GM19463 (cell line): ENCODE results near the gene PRRC2B.

Source experiments
- ATAC-seq: cut with Tn5 transposase; IDR thresholded peaks from one replicate; pipeline ENCODE4 v1.9.1; 2021; ENCODE audit warnings: mild to moderate bottlenecking, moderate library complexity; ENCODE audit not compliant: unreplicated experiment

The PRRC2B gene

GRCh38 chr9:131482343-131483006 lies 88.6 kb downstream of the PRRC2B start:
- no peak for ATAC-seq

- no peak for ATAC-seq
Measured at GRCh38 chr9:131483319-131484050, 89.6 kb downstream of the PRRC2B start.

GRCh38 chr9:131484051-131484445 lies 90.2 kb downstream of the PRRC2B start:
- ATAC-seq, result no peak

DNA sequence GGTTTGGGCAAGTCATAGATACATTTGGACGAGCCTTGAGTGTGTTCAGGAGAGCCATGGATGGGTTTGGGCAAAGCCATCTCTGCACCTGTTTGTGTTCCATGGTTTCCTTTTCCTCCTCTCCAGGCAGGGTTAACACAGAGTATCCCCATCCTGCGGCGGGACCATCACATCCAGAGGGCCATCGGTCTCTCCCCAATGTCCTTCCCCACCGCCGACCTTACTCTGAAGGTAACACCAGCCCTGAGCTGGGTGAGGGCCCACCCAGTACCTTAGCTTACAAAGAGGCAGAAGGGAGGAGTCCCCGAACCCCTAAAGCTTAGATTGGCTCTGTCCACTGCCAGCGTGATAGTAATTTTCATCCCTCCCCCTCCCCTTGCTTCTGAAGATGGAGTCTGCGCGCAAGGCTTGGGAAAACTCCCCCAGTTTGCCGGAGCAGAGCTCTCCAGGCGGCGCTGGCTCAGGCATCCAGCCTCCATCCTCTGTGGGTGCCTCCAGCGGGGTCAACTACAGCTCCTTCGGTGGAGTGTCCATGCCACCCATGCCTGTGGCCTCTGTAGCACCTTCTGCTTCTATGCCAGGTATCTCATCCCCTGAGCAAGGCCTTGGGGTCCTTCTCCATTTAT lies 90.8 kb downstream of the PRRC2B start:
- no peak for ATAC-seq

GRCh38 chr9:131485206-131485605 lies 91.3 kb downstream of the PRRC2B start:
- no peak for ATAC-seq

- no peak for ATAC-seq
Measured at GRCh38 chr9:131485728-131486422, 92.0 kb downstream of the PRRC2B start.

DNA sequence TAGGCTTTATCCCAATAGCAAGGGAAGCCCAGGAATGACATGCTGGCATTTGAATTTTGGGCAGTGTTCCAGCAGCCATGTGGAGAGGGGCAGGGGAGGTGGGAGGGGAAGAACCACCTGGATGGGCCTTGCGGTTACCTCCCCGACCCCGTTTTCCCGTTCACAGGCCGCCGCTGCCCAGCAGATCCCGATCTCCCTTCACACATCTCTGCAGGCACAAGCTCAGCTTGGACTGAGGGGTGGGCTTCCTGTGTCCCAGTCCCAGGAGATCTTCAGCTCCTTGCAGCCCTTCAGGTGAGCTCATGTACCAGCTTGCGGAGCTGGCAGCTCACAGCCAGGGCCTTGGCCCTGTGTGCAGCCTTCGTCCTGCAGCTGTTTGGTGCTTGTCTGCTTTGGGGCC lies 93.1 kb downstream of the PRRC2B start:
- ATAC-seq, result no peak

DNA sequence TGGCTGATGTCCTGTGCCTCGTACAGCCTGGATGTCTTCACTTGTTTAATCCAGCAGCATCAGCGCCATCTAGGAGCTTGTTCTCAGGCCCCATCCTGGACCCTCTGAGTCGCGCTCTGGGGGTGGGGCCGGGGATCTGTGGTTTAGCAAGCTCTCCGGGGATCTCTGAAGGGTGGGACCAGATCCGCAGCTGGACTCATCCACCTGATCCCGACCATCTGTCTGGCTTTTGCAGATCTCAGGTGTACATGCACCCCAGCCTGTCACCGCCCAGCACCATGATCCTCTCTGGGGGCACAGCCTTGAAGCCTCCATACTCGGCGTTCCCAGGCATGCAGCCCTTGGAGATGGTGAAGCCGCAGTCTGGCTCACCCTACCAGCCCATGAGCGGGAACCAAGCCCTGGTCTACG lies 93.7 kb downstream of the PRRC2B start:
- no peak for ATAC-seq

GRCh38 chr9:131490514-131490913 lies 96.6 kb downstream of the PRRC2B start:
- no peak for ATAC-seq

- ATAC-seq, result no peak
Measured at GRCh38 chr9:131491001-131491710, 97.3 kb downstream of the PRRC2B start.

- no peak for ATAC-seq
Measured at GRCh38 chr9:131492070-131492469, 98.2 kb downstream of the PRRC2B start.

DNA sequence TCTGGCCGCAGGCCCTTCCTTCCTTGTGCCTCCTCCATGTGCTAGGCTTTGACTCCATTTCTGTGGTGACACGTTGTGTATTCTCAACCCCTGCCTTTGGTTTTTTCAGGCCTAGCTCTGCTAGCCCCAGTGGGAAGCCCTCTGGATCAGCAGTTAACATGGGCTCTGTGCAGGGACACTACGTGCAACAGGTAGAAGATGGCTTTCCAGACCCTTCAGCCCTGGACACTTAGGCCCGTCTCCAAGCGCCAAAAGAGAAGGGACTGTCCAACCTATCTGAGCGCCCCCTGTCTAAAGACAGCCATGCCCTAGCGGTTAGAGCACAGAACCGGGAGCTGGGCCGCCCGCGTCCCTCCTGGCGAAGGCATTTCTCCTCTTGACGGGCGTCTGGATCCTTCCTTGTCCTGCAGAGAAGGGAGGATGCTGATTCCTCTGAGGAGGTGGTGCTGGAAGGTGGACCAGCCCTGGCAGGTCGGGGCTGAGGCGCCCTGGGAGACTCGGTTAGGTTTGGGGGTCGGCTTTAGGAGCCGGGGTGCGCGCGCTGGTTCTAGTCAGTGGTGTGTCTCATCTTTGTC lies 100.5 kb downstream of the PRRC2B start:
- ATAC-seq, result no peak

- ATAC-seq, result no peak
Measured at GRCh38 chr9:131495785-131496184, 101.9 kb downstream of the PRRC2B start.

DNA sequence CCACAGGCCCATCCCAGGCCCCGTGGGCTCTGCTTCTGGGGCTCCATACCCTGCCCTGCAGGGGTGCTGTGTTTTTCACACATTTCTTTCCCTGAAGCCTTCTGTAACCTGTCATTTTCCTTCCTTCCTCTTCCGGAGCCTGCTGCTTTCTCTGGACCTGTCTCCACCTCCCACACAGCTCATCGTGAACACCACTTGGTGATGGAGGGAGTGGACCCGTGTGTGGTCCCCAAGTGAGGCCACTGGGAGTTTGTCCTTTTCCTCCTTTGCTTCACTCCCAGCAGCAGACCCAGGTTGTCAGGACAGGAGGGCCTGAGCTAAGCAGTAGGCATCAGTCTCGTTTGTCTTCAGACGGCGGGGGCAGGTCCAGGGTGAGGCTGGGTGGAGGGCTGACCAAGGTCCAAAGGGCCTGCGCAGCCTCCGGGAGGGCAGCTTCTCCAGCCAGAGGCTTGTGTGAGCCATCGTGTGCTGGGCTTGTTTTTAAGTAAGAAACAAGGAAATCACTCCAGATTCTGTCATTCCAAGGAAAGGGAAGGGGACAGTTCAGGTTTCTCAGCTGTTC lies 103.0 kb downstream of the PRRC2B start:
- no peak for ATAC-seq

- ATAC-seq, result no peak
Measured at GRCh38 chr9:131499254-131499767, 105.4 kb downstream of the PRRC2B start.

- no peak for ATAC-seq
Measured at GRCh38 chr9:131500377-131500776, 106.5 kb downstream of the PRRC2B start.

DNA sequence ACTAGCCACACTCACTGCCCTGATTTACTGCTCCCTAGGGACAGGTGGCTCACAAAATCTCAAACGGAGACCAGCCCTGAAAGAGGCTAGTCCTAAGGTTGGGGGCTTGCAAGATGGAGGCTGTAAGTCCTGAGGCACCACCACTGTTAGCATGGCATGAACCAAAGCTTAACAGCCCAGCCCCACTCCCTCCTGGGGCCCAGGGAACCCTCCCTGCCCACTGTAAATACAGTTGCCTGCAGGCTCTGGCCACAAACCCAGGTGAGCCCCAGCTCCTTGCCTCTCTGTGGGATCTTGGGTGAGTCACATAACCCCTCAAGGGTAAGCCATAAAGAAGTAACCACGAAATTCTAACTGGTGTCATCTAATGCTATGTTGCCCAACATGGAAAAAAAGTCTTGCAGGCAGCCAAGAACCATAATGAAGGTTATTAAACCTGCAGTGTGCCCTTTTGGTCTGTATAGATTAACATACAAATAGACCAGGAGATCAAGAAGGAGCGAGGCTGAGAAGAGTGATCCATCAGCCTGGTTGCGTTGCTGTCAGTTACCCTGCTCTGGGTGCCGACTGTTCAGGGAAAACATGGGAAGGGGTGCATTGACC lies 107.2 kb downstream of the PRRC2B start:
- no peak for ATAC-seq

DNA sequence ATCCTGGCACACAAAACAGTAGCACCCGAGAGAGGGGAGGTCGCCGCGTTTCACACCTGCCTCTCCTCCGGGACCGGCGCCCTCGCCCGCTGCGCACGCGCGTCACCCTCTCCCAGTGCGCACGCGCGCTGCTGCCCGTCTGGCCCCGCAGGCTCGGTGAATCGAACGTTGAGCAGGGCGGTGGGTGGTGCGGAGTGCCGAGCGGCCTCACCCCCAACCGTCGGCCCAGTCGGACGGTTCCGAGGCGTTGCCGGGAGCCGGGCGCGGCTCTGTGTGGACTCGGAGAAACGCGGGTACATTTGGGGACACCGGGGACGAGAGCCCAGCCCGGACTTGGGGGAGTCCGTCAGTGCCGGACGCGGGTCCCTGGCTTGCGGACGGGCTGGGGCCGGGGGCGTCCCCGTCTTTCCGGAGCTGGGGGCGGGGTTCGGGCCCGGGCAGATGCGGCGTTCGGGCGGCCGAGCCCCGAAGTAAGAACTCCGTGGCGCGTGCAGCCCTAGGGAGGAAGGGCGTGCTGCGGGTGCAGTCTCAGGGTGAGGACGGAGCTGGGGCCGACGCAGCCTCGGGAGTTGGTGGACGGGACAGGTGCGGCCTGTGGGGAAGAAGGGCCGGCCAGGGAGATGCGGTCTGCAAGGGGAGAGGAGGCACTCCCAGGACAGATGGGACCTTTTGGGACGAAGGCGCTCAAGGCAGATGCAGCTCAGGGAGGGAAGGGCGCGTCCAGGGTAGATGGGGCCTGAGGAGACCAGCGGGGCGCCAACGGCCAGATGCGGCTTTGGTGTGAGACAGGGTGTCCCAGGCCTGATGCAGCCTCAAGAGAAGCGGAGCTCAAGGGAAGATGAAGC lies 109.1 kb downstream of the PRRC2B start, which contains the start of gene POMT1:
TSS of gene POMT1 (plus strand) at position 138 of the 845 bp plus-strand sequence. CDS start 1,301 bp downstream, outside the sequence.
- peak; percentile 80 for ATAC-seq
